SU-DHL-6 (cell line): ENCODE measurements around the gene CIB4.

Experiments
- H2AFZ ChIP-seq: fragments of 200-600 bp; sonication (generic); 2 replicates; pipeline ENCODE4 v1.6.1; 2014; ENCODE audit warnings: low read depth, mild to moderate bottlenecking, moderate library complexity, mixed read lengths, antibody characterized with exemption, low read length; ENCODE audit not compliant: severe bottlenecking
- H3F3A ChIP-seq: fragments of 200-600 bp; shearing (Covaris generic); 2 replicates; pipeline ENCODE4 v1.6.0; 2016; ENCODE audit warnings: antibody characterized with exemption, mild to moderate bottlenecking; ENCODE audit not compliant: insufficient read depth
- H3K27ac ChIP-seq: fragments of 200-600 bp; sonication (generic); 2 replicates; pipeline ENCODE4 v1.5.1; 2016; ENCODE audit warnings: low read depth, mild to moderate bottlenecking, low read length, moderate library complexity, mixed read lengths
- H3K27me3 ChIP-seq: fragments of 200-600 bp; sonication (generic), shearing (Covaris generic); 2 replicates; pipeline ENCODE4 v1.6.0; 2014; ENCODE audit warnings: mild to moderate bottlenecking, low read length
- H3K36me3 ChIP-seq: fragments of 200-600 bp; sonication (generic); 2 replicates; pipeline ENCODE4 v1.6.1; 2014; ENCODE audit warnings: mild to moderate bottlenecking, low read length, mixed read lengths
- H3K4me2 ChIP-seq: fragments of 300-600, 200-600 bp; shearing (Covaris generic), sonication (generic); 2 replicates; pipeline ENCODE4 v1.6.0; 2014; ENCODE audit warnings: low read length, low read depth, mild to moderate bottlenecking; ENCODE audit not compliant: poor library complexity, severe bottlenecking
- H3K4me3 ChIP-seq: fragments of 200-600 bp; sonication (generic); 2 replicates; pipeline ENCODE4 v1.5.1; 2014; ENCODE audit warnings: antibody characterized with exemption, low read length, mild to moderate bottlenecking, mixed read lengths; ENCODE audit not compliant: insufficient read depth, poor library complexity, severe bottlenecking
- H3K79me2 ChIP-seq: fragments of 200-600 bp; sonication (generic); 2 replicates; pipeline ENCODE4 v1.6.1; 2014; ENCODE audit warnings: mild to moderate bottlenecking, low read length, moderate library complexity; ENCODE audit not compliant: insufficient read depth
- H3K9ac ChIP-seq: fragments of 200-600 bp; sonication (generic); 2 replicates; pipeline ENCODE4 v1.7.0; 2014; ENCODE audit warnings: mild to moderate bottlenecking, low read length
- H3K9me2 ChIP-seq: fragments of 200-600 bp; sonication (generic); replicated peaks from 2 replicates; pipeline ENCODE4 v1.6.1; 2014; ENCODE audit warnings: low read length; ENCODE audit not compliant: insufficient read depth
- H3K9me3 ChIP-seq: fragments of 200-600 bp; sonication (generic); 2 replicates; pipeline ENCODE4 v1.6.1; 2014; ENCODE audit warnings: low read length, mixed read lengths; ENCODE audit not compliant: insufficient read depth
- H4K20me1 ChIP-seq: fragments of 200-600 bp; sonication (generic); 2 replicates; pipeline ENCODE4 v1.6.1; 2014; ENCODE audit warnings: low read depth, mild to moderate bottlenecking, antibody characterized with exemption, low read length, moderate library complexity, mixed read lengths
- CTCF ChIP-seq: fragments of 200-600 bp; sonication (generic); IDR thresholded peaks from one replicate; pipeline ENCODE4 v1.5.1; 2017; ENCODE audit warnings: antibody characterized with exemption, mild to moderate bottlenecking, low read length, moderate library complexity; ENCODE audit not compliant: insufficient read depth, poor library complexity, severe bottlenecking
- EZH2phosphoT487 ChIP-seq: fragments of 200-600 bp; sonication (generic), shearing (Covaris generic); conservative IDR thresholded peaks from 2 replicates; pipeline ENCODE4 v1.6.1; 2018; ENCODE audit warnings: mild to moderate bottlenecking, antibody characterized with exemption, low read length, moderate library complexity, mixed read lengths

Gene CIB4

GRCh38 chr2:26633993-26634595 is 7.1 kb downstream of the CIB4 start:
- no peaks in the 10 kb centered on the region for H3K79me2 ChIP-seq
- H4K20me1 ChIP-seq: no peaks in the 10 kb centered on the region
- H3K27ac ChIP-seq: no peak overlapping the region
- H3K4me3 ChIP-seq: no peak overlapping the region
- no peak for TF ChIP-seq EZH2phosphoT487
- TF ChIP-seq CTCF: no peak
- no peak overlapping the region for H2AFZ ChIP-seq
- no peak overlapping the region for H3K9ac ChIP-seq
- H3K9me3 ChIP-seq: no peaks in the 10 kb centered on the region
- H3K4me2 ChIP-seq: no peak overlapping the region
- H3K27me3 ChIP-seq: 0 out of 2 replicates have a peak, but pooled peaks cover 3% of the 10 kb centered on the region
- H3K36me3 ChIP-seq: no peaks in the 10 kb centered on the region
- no peaks in the 10 kb centered on the region for H3K9me2 ChIP-seq
- H3F3A ChIP-seq: no peaks in the 10 kb centered on the region

GRCh38 chr2:26633351-26633945 is 7.7 kb downstream of the CIB4 start:
- Histone ChIP-seq H2AFZ (no peak overlapping the region), H3K9me3 (no peaks in the 10 kb centered on the region), H3K9ac (no peak overlapping the region), H3K9me2 (no peaks in the 10 kb centered on the region), H3K27ac (no peak overlapping the region), H3K4me3 (no peak overlapping the region), H3K36me3 (no peaks in the 10 kb centered on the region), H3K79me2 (no peaks in the 10 kb centered on the region), H3K27me3 (0 out of 2 replicates have a peak, but pooled peaks cover 3% of the 10 kb centered on the region), H3K4me2 (no peak overlapping the region), H3F3A (no peaks in the 10 kb centered on the region), H4K20me1 (no peaks in the 10 kb centered on the region)
- TF ChIP-seq EZH2phosphoT487 (no peak), CTCF (no peak)

GRCh38 chr2:26632624-26633185 is 8.5 kb downstream of the CIB4 start:
- Histone ChIP-seq H3K36me3 (no peaks in the 10 kb centered on the region), H3K27me3 (0 out of 2 replicates have a peak, but pooled peaks cover 3% of the 10 kb centered on the region), H3K4me2 (no peak overlapping the region), H3K9me2 (no peaks in the 10 kb centered on the region), H3K79me2 (no peaks in the 10 kb centered on the region), H3K9me3 (no peaks in the 10 kb centered on the region), H2AFZ (no peak overlapping the region), H4K20me1 (no peaks in the 10 kb centered on the region), H3K9ac (no peak overlapping the region), H3K27ac (no peak overlapping the region), H3F3A (no peaks in the 10 kb centered on the region), H3K4me3 (no peak overlapping the region)
- no peak for TF ChIP-seq EZH2phosphoT487
